Esophagus squamous epithelium (tissue), 5 donors: ENCODE results near the gene HHIPL2. TPM values are rescaled to one million over a fixed set of nuclear protein-coding genes. Genes with fewer than 3 reads are reported as not detected.

Experiments
- DNase-seq: peaks from one replicate; lab custom pipeline; 2025; lab: John Stamatoyannopoulos, UW
- H3K27ac ChIP-seq, 4 donors: fragments of 200-600 bp; sonication (generic); one replicate each; pipeline ENCODE4 v1.5.1; 2016 to 2019; ENCODE audit warnings: mild to moderate bottlenecking in 1 of 4
- H3K27me3 ChIP-seq, 4 donors: fragments of 200-600 bp; sonication (generic); 1 replicate in 3 of 4; 2 replicates in 1 of 4; pipeline versions ENCODE4 v1.5.1 to v1.6.0; 2017 to 2021; ENCODE audit warnings: antibody characterized with exemption in 1 of 4
- H3K36me3 ChIP-seq, 3 donors: fragments of 200-600 bp; sonication (generic); one replicate each; pipeline ENCODE4 v1.5.1; 2016 to 2019
- H3K4me1 ChIP-seq, 3 donors: fragments of 200-600 bp; sonication (generic); one replicate each; pipeline ENCODE4 v1.5.1; 2017 to 2019
- H3K4me3 ChIP-seq, 4 donors: fragments of 200-600 bp; sonication (generic); 1 replicate in 3 of 4; 2 replicates in 1 of 4; pipeline ENCODE4 v1.5.1; 2016 to 2019; ENCODE audit warnings: mild to moderate bottlenecking in 2 of 4, moderate library complexity in 1 of 4
- H3K9me3 ChIP-seq, 3 donors: fragments of 200-600 bp; sonication (generic); one replicate each; pipeline ENCODE4 v1.5.1; 2016 to 2019
- CTCF ChIP-seq, 6 experiments: fragments of 450-650 bp in 4 of 6; fragments of 200-600 bp in 2 of 6; sonication (generic) in 2 of 6; IDR thresholded peaks; one replicate each; pipeline ENCODE4 v1.5.1; 2016 to 2019; ENCODE audit warnings: antibody characterized with exemption in 6 of 6, mild to moderate bottlenecking in 4 of 6, moderate library complexity in 4 of 6
- POLR2A ChIP-seq, 4 donors: fragments of 450-650 bp; IDR thresholded peaks; one replicate each; pipeline ENCODE4 v1.6.1; 2017; ENCODE audit warnings: antibody characterized with exemption in 4 of 4, mild to moderate bottlenecking in 4 of 4, moderate library complexity in 3 of 4
- WGBS, 2 donors: methylation state at CpG; one replicate each; pipeline ENCODE4 v1.1.5; 2018; 5-methylcytosine and 5-hydroxymethylcytosine counted together
- intact Hi-C: fragments of 100-400 bp; cut with DNase I; formaldehyde crosslinking; loops from one replicate; pipeline ENCODE4 v1.15.0; 2022
- total RNA-seq, 4 donors: library from RNA; depleted of rRNA; stranded (reverse); fragments of >200 nt; gene quantifications; one replicate each; pipeline ENCODE4 v1.1.0, GENCODE V29; 2016
- donor health status: DM: yes; HTN: yes; CAD: no.

HHIPL2 gene
- total RNA-seq, 4 donors from 2014 or later = not detected

GRCh38 chr1:222570837-222571236, 22.9 kb upstream of the HHIPL2 start:
- TF ChIP-seq POLR2A (IDR thresholded peaks at IDR 0.05) = no peak
- no peak for TF ChIP-seq CTCF (IDR thresholded peaks at IDR 0.05)
- Histone ChIP-seq H3K9me3 (peaks cover 0 to 8% (median 0%) of the 10 kb centered on the region in 3 donors), H3K27ac (no peak overlapping the region), H3K36me3 (peaks cover 0 to 75% (median 12%) of the 10 kb centered on the region in 3 donors), H3K4me3 (no peak overlapping the region), H3K4me1 (no peaks in the 10 kb centered on the region), H3K27me3 (no peaks in the 10 kb centered on the region)
- no peak for DNase-seq
- intact Hi-C loops = no loop called here
- 91 to 100% methylated on average over 1 of the region's 1 CpG for WGBS, 2 donors

GRCh38 chr1:222561656-222562055, 13.8 kb upstream of the HHIPL2 start:
- no peak for DNase-seq
- no peaks in the 10 kb centered on the region for H3K4me1 ChIP-seq
- 100% methylated on average over 1 of the region's 1 CpG for WGBS, 2 donors
- no peak overlapping the region for H3K4me3 ChIP-seq
- TF ChIP-seq POLR2A (IDR thresholded peaks at IDR 0.05) (no peak), CTCF (IDR thresholded peaks at IDR 0.05) (no peak)
- H3K27me3 ChIP-seq = no peaks in the 10 kb centered on the region
- H3K27ac ChIP-seq = no peak overlapping the region
- intact Hi-C loops = no loop called here
- H3K36me3 ChIP-seq = peaks cover 0 to 75% (median 8%) of the 10 kb centered on the region in 3 donors
- no peaks in the 10 kb centered on the region for H3K9me3 ChIP-seq

GRCh38 chr1:222557574-222557973, 9.7 kb upstream of the HHIPL2 start:
- Histone ChIP-seq H3K4me1 (no peaks in the 10 kb centered on the region), H3K27me3 (no peaks in the 10 kb centered on the region), H3K9me3 (no peaks in the 10 kb centered on the region), H3K36me3 (peaks cover 0 to 69% (median 8%) of the 10 kb centered on the region in 3 donors), H3K27ac (no peak overlapping the region), H3K4me3 (no peak overlapping the region)
- WGBS, 2 donors = 93 to 97% methylated on average over 7 of the region's 7 CpGs
- DNase-seq = no peak
- TF ChIP-seq CTCF (IDR thresholded peaks at IDR 0.05) (no peak), POLR2A (IDR thresholded peaks at IDR 0.05) (no peak)
- intact Hi-C loops = no loop called here

- Histone ChIP-seq H3K27ac (no peak overlapping the region), H3K4me1 (no peaks in the 10 kb centered on the region), H3K9me3 (no peaks in the 10 kb centered on the region), H3K27me3 (no peaks in the 10 kb centered on the region), H3K36me3 (peaks cover 0 to 65% (median 8%) of the 10 kb centered on the region in 3 donors), H3K4me3 (no peak overlapping the region)
- DNase-seq = no peak
- TF ChIP-seq POLR2A (IDR thresholded peaks at IDR 0.05) (no peak), CTCF (IDR thresholded peaks at IDR 0.05) (no peak)
- intact Hi-C loops = no loop called here
- WGBS, 2 donors = 36 to 78% methylated on average over 2 to 6 of the region's 6 CpGs
These were observed 9.2 kb upstream of the HHIPL2 start for GRCh38 chr1:222557148-222557547.

- WGBS, 2 donors = 81 to 91% methylated on average over 2 of the region's 2 CpGs
- no peak for TF ChIP-seq POLR2A (IDR thresholded peaks at IDR 0.05)
These were observed 8.2 kb upstream of the HHIPL2 start for GRCh38 chr1:222555992-222556615.

More at GRCh38 chr1:222555992-222556615, 8.2 kb upstream of the HHIPL2 start:
- intact Hi-C loops = no loop called here
- Histone ChIP-seq H3K27ac (no peak overlapping the region), H3K4me1 (no peaks in the 10 kb centered on the region), H3K36me3 (peaks cover 0 to 55% (median 8%) of the 10 kb centered on the region in 3 donors), H3K27me3 (no peaks in the 10 kb centered on the region), H3K4me3 (no peak overlapping the region), H3K9me3 (no peaks in the 10 kb centered on the region)
- no peak for DNase-seq
